ENCODE measurements around the gene DUSP10.

DUSP10 gene

GRCh38 chr1:221695301-221695700, 46.6 kb downstream of the DUSP10 start:
- TF ChIP-seq GATA3 (IDR thresholded peaks at IDR 0.05; ENCODE audit: low read depth, low read length) (no peak), GATA2 (IDR thresholded peaks at IDR 0.05; ENCODE audit: low read depth, low read length) (no peak)

GRCh38 chr1:221694109-221694508, 47.8 kb downstream of the DUSP10 start:
- no peak for TF ChIP-seq GATA2 (IDR thresholded peaks at IDR 0.05; ENCODE audit: low read depth, low read length)
- TF ChIP-seq GATA3 (IDR thresholded peaks at IDR 0.05; ENCODE audit: low read depth, low read length) = no peak

- no peak for TF ChIP-seq GATA3 (IDR thresholded peaks at IDR 0.05; ENCODE audit: low read depth, low read length)
These were observed 48.8 kb downstream of the DUSP10 start for GRCh38 chr1:221693087-221693486.

GRCh38 chr1:221692643-221693042, 49.2 kb downstream of the DUSP10 start:
- TF ChIP-seq GATA2 (IDR thresholded peaks at IDR 0.05; ENCODE audit: low read depth, low read length) = no peak
- no peak for TF ChIP-seq GATA3 (IDR thresholded peaks at IDR 0.05; ENCODE audit: low read depth, low read length)

GRCh38 chr1:221691261-221691660, 50.6 kb downstream of the DUSP10 start:
- TF ChIP-seq GATA3 (IDR thresholded peaks at IDR 0.05; ENCODE audit: low read depth, low read length) (no peak), GATA2 (IDR thresholded peaks at IDR 0.05; ENCODE audit: low read depth, low read length) (no peak)

- TF ChIP-seq GATA3 (IDR thresholded peaks at IDR 0.05; ENCODE audit: low read depth, low read length) (no peak), GATA2 (IDR thresholded peaks at IDR 0.05; ENCODE audit: low read depth, low read length) (no peak)
These were observed 51.0 kb downstream of the DUSP10 start for GRCh38 chr1:221690858-221691257.

GRCh38 chr1:221689138-221689537, 52.8 kb downstream of the DUSP10 start:
- TF ChIP-seq GATA2 (IDR thresholded peaks at IDR 0.05; ENCODE audit: low read depth, low read length) (no peak), GATA3 (IDR thresholded peaks at IDR 0.05; ENCODE audit: low read depth, low read length) (no peak)

- no peak for TF ChIP-seq GATA2 (IDR thresholded peaks at IDR 0.05; ENCODE audit: low read depth, low read length)
- TF ChIP-seq GATA3 (IDR thresholded peaks at IDR 0.05; ENCODE audit: low read depth, low read length) = no peak
These were observed 53.4 kb downstream of the DUSP10 start for GRCh38 chr1:221688488-221688843.

- TF ChIP-seq GATA3 (IDR thresholded peaks at IDR 0.05; ENCODE audit: low read depth, low read length) = no peak
- no peak for TF ChIP-seq GATA2 (IDR thresholded peaks at IDR 0.05; ENCODE audit: low read depth, low read length)
These were observed 53.9 kb downstream of the DUSP10 start for GRCh38 chr1:221687836-221688487.

- TF ChIP-seq GATA2 (IDR thresholded peaks at IDR 0.05; ENCODE audit: low read depth, low read length) (no peak), GATA3 (IDR thresholded peaks at IDR 0.05; ENCODE audit: low read depth, low read length) (no peak)
These were observed 58.2 kb downstream of the DUSP10 start for GRCh38 chr1:221683681-221684080.

- TF ChIP-seq GATA2 (IDR thresholded peaks at IDR 0.05; ENCODE audit: low read depth, low read length) (no peak), GATA3 (IDR thresholded peaks at IDR 0.05; ENCODE audit: low read depth, low read length) (no peak)
These were observed 61.8 kb downstream of the DUSP10 start for GRCh38 chr1:221680085-221680484.

- TF ChIP-seq GATA3 (IDR thresholded peaks at IDR 0.05; ENCODE audit: low read depth, low read length) (no peak), GATA2 (IDR thresholded peaks at IDR 0.05; ENCODE audit: low read depth, low read length) (no peak)
These were observed 63.9 kb downstream of the DUSP10 start for GRCh38 chr1:221678014-221678413.

- TF ChIP-seq GATA2 (IDR thresholded peaks at IDR 0.05; ENCODE audit: low read depth, low read length) (no peak), GATA3 (IDR thresholded peaks at IDR 0.05; ENCODE audit: low read depth, low read length) (no peak)
These were observed 65.7 kb downstream of the DUSP10 start for GRCh38 chr1:221675880-221676800.

GRCh38 chr1:221672965-221673364, 68.9 kb downstream of the DUSP10 start:
- TF ChIP-seq GATA2 (IDR thresholded peaks at IDR 0.05; ENCODE audit: low read depth, low read length) = no peak
- no peak for TF ChIP-seq GATA3 (IDR thresholded peaks at IDR 0.05; ENCODE audit: low read depth, low read length)

GRCh38 chr1:221672239-221672645, 69.6 kb downstream of the DUSP10 start:
- TF ChIP-seq GATA3 (IDR thresholded peaks at IDR 0.05; ENCODE audit: low read depth, low read length) (no peak), GATA2 (IDR thresholded peaks at IDR 0.05; ENCODE audit: low read depth, low read length) (no peak)

All from SH-SY5Y (cell line).